Umbilical cord (tissue), 2 donors: ENCODE measurements around the gene RALGAPA1. TPM values are rescaled to one million over a fixed set of nuclear protein-coding genes. Genes with fewer than 3 reads are reported as not detected.
"Not testable (repeated sequence)": the region's sequence is repeated elsewhere in the genome, so short reads cannot be mapped to it uniquely, and the experiment has no call there.

Source experiments
- DNase-seq: peaks from one replicate; pipeline ENCODE4 v3.0.0-alpha.2; 2015; ENCODE audit warnings: low spot score
- total RNA-seq: library from RNA; depleted of rRNA; stranded (reverse); fragments of >200 nt; gene quantifications from one replicate; pipeline ENCODE4 v1.2.3, GENCODE V29; 2014; ENCODE audit warnings: low replicate concordance; ENCODE audit not compliant: insufficient read depth

RALGAPA1 gene
- total RNA-seq, 1 donor from 2014 or later, result 69.1 TPM

GRCh38 chr14:35631071-35631805 is 177.9 kb downstream of the RALGAPA1 start:
- no peak for DNase-seq

- no peak for DNase-seq
Observed at GRCh38 chr14:35628989-35629388, 180.1 kb downstream of the RALGAPA1 start.

DNA sequence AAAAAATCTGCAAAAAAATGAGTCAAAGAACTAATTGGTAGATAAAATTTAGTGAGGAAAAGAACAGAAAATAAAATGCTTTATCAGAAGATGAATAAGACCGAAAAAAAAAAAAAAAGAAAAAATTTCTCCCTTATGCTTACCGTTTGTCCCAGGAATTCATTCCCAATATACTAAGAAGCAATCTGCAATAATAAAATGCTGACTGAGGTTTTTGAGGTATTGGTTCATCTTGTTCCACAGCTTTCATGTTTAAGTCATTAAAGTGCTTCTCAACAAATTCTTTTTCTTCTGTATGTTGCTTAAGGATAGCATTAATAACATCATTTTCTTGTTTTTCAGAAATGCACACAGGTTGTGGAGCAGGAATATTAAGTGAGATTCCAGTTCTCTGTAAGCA is 182.1 kb downstream of the RALGAPA1 start:
- DNase-seq, result not testable (repeated sequence)

- DNase-seq, result not testable (repeated sequence)
Observed at GRCh38 chr14:35621996-35622395, 187.1 kb downstream of the RALGAPA1 start.

DNA sequence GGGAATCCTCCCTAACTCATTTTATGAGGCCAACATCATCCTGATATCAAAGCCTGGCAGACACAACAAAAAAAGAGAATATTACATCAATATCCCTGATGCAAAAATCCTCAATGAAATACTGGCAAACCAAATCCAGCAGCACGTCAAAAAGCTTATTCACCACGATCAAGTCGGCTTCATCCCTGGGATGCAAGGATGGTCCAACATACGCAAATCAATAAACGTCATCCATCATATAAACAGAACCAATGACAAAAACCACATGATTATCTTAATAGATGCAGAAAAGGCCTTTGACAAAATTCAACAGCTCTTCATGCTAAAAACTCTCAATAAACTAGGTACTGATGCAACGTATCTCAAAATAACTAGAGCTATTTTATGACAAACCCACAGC is 189.1 kb downstream of the RALGAPA1 start:
- not testable (repeated sequence) for DNase-seq

DNA sequence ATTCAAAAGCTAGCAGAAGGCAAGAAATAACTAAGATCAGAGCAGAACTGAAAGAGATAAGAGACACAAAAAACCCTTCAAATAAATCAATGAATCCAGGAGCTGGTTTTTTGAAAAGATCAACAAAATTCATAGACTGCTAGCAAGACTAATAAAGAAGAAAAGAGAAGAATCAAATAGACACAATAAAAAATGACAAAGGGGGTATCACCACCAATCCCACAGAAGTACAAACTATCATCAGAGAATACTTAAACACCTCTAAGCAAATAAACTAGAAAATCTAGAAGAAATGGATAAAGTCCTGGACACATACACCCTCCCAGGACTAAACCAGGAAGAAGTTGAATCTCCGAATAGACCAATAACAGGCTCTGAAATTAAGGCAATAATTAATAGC is 189.6 kb downstream of the RALGAPA1 start:
- DNase-seq, result not testable (repeated sequence)

- DNase-seq, result no peak
Observed at GRCh38 chr14:35617500-35617899, 191.6 kb downstream of the RALGAPA1 start.

- DNase-seq, result no peak
Observed at GRCh38 chr14:35607380-35607779, 201.7 kb downstream of the RALGAPA1 start.

DNA sequence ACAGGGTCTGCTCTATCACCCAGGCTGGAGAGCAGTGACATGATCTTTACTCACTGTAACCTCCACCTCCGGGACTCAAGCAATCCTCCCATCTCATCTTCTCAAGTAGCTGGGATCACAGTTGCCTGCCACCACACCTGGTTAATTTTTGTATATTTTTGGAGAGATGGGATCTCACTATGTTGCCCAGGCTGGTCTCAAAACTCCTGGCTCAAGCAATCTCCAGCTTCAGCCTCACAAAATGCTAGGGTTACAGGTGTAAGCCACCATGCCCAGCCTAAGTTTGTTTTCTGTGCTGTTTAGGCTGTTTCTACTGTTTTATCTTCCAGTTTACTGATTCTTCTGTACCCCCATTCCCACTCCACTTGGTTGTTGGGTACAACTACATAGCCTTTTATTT is 208.8 kb downstream of the RALGAPA1 start:
- no peak for DNase-seq

DNA sequence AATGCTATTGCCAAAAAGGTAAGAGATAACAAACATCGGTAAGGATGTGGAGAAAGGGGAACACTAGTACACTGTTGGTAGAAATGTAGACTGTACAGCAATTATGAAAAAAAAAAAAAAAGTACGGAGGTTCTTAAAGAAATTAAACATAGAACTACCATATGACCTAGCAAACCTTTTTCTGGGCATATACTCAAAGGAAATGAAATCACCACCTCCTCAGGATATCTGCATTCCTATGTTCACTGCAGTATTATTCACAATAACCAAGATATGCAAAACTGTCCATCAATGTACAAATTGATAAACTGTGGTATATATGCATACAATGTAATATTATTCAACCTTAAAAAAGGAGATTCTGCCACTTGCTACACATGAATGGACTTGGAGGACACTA is 214.5 kb downstream of the RALGAPA1 start:
- no peak for DNase-seq

- DNase-seq, result not testable (repeated sequence)
Observed at GRCh38 chr14:35587373-35587772, 221.7 kb downstream of the RALGAPA1 start.

- DNase-seq, result no peak
Observed at GRCh38 chr14:35578639-35579038, 230.5 kb downstream of the RALGAPA1 start.

DNA sequence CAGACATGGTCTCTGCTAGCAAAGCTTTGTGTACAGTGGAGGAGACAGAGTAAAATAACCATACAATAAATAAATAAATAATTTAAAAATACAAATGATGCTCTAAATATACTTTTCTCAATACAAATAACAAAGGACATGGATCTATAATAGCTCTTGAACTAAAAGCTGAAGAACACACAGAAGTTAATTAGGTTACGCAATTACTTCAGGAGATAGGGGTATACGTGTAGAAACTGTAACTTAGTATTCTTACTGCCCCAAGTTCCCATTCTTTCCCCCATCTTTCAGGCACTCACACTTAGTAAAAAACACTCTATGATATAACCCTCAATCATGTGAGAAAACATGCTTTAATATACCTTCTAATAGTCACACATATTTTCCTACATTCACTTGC is 231.0 kb downstream of the RALGAPA1 start:
- DNase-seq, result no peak

DNA sequence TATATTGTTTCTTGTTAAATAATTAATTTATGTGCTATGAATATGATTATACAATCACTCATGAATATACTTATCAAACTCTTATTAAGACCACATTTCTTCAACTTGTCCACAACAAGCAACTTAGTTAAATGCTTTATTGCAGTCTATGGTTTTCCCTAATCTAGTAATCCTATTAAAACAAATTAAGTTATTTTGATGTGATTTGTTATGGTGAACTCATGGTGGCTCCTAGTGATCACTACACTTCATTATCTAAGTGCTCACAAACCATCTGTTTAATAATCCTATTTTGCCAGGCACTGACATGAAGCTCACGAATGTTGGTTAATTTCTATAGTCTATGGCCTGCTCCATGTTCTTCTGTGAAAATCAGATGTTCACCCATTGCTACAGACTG is 232.2 kb downstream of the RALGAPA1 start:
- no peak for DNase-seq

DNA sequence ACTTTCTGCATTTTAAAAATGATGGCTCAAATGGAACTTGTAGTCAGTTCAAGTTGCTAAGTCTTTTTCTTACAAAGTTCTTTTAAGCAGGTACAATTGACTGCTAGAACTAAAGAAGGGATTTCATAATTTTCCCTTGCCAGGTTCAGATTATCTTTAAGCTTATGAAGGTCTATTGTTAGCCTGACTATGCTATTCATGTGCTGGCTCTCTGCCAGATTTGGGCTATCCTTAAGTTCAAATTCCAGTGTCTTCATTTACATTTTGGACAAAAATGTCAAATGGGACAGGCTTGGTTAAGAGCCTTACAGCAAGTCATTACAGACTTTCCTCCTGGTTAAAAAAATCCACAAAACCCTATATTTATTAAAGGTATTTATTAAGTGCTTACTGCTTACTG is 232.8 kb downstream of the RALGAPA1 start:
- no peak for DNase-seq

DNA sequence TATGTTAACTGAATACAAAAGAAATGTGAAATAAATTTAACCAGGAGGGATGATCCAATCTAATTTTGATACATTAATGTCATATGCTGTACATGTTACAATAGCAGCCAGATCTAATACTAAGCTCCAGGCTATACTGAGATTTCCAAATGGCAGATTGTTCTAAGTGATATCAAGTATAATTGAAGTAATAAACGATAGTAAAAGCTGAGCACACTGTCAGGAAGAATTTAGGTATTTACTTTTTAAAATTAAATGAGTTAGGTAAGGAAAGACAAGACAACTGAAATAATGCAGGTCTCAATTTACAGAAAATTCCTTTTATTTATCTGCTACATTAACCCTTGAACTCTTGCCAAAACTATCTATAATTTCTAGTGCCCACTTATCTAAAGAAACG is 235.2 kb downstream of the RALGAPA1 start:
- DNase-seq, result no peak

GRCh38 chr14:35571598-35571997 is 237.5 kb downstream of the RALGAPA1 start:
- DNase-seq, result no peak

DNA sequence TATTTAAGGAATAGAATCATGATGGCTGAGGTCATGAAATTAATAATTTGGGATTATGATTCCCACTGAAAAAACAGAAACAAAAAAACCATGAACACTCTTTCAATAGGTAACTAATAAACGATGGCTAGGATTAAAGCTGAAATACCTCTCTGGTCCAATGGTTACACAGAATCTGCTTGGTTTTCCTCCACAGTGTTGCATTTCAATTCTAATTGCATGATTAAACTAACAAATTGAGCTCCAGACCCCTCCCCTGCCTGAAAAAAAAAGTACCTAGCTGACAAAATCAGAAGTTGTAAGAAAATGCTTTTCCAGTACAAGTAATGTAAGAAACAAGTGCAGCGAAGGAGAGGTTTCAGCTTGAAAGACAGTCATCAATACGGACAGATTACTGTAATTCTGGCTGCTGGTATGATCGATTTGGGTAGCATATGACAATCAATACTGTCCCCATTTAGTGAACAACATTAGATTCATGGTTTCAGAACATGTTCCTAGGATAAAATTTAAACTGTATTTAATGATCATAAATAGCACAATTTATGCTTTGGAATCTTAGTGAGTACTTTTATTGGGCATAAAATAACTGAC is 243.1 kb downstream of the RALGAPA1 start:
- DNase-seq, result no peak

- DNase-seq, result no peak
Observed at GRCh38 chr14:35558680-35559079, 250.4 kb downstream of the RALGAPA1 start.

GRCh38 chr14:35557221-35557747 is 251.8 kb downstream of the RALGAPA1 start:
- DNase-seq, result no peak

GRCh38 chr14:35556548-35556947 is 252.5 kb downstream of the RALGAPA1 start:
- no peak for DNase-seq

- peak; percentile 4 for DNase-seq
Observed at GRCh38 chr14:35553808-35554207, 255.3 kb downstream of the RALGAPA1 start.

DNA sequence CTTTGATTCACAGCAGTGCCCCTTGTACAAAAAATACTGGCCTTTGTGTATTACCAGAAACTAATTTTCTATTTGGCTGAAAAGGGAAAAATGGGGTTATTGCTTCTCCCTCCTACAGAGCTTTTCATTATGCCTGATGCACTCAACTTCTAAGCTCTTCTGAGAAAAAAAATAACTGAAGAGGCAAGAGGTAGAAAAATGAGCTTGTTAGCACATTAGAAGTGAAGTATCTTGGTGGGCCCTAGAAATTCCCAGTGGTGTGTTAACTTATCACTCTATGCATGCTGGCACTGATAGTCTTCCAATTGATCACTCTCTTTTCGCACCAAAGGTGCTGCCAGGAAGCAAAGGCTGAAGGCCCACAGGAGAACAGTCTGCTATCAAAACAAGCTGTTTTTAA is 258.0 kb downstream of the RALGAPA1 start:
- DNase-seq, result no peak
